Liver (tissue), 9 donors: ENCODE results near the gene ETAA1. TPM values are rescaled to one million over a fixed set of nuclear protein-coding genes. Genes with fewer than 3 reads are reported as not detected.

Experiments
- DNase-seq: peaks from one replicate; pipeline ENCODE4 v3.0.0-alpha.2; 2017; ENCODE audit warnings: low spot score
- H3K27ac ChIP-seq, 2 donors: one replicate each; pipeline ENCODE4 v1.7.0; 2013; ENCODE audit warnings: inconsistent platforms in 2 of 2, low read length in 2 of 2, control low read depth in 1 of 2, low read depth in 1 of 2, mild to moderate bottlenecking in 1 of 2
- H3K27me3 ChIP-seq, 4 donors: one replicate each; pipeline versions ENCODE4 v1.6.1 to v1.7.0; 2013; ENCODE audit warnings: low read length in 3 of 4, inconsistent platforms in 1 of 4, mild to moderate bottlenecking in 1 of 4, moderate library complexity in 1 of 4; ENCODE audit not compliant: control insufficient read depth in 4 of 4, insufficient read depth in 4 of 4
- H3K36me3 ChIP-seq, 4 donors: one replicate each; pipeline versions ENCODE4 v1.6.1 to v1.7.0; 2013; ENCODE audit warnings: low read length in 3 of 4, mild to moderate bottlenecking in 3 of 4, low read depth in 1 of 4, moderate library complexity in 1 of 4; ENCODE audit not compliant: control insufficient read depth in 4 of 4, insufficient read depth in 3 of 4
- H3K4me1 ChIP-seq, 4 donors: one replicate each; pipeline versions ENCODE4 v1.6.1 to v1.7.0; 2013; ENCODE audit warnings: low read length in 3 of 4, mild to moderate bottlenecking in 3 of 4, moderate library complexity in 1 of 4; ENCODE audit not compliant: control insufficient read depth in 4 of 4, insufficient read depth in 4 of 4
- H3K4me3 ChIP-seq, 3 donors: one replicate each; pipeline versions ENCODE4 v1.6.1 to v1.7.0; 2013; ENCODE audit warnings: low read length in 3 of 3, control low read depth in 1 of 3, low read depth in 1 of 3, mild to moderate bottlenecking in 1 of 3
- H3K9ac ChIP-seq, 2 donors: one replicate each; pipeline ENCODE4 v1.7.0; 2013; ENCODE audit warnings: low read length in 2 of 2, mild to moderate bottlenecking in 2 of 2, moderate library complexity in 2 of 2, control low read depth in 1 of 2, low read depth in 1 of 2
- H3K9me3 ChIP-seq, 4 donors: one replicate each; pipeline versions ENCODE4 v1.6.1 to v1.7.0; 2013; ENCODE audit warnings: low read length in 3 of 4; ENCODE audit not compliant: control insufficient read depth in 4 of 4
- ATF3 ChIP-seq: IDR thresholded peaks from 2 replicates; pipeline ENCODE4 v1.6.1; 2016; ENCODE audit warnings: antibody characterized with exemption
- CTCF ChIP-seq: fragments of 150-350 bp; IDR thresholded peaks from 2 replicates; pipeline ENCODE4 v1.5.1; 2017; ENCODE audit warnings: improper control_type of control experiment, low read depth, low read length; ENCODE audit not compliant: missing input control
- EGR1 ChIP-seq, 2 donors: IDR thresholded peaks; 2 replicates each; pipeline ENCODE4 v1.6.1; 2016 to 2018; ENCODE audit warnings: antibody characterized with exemption in 2 of 2, low read depth in 2 of 2
- FOXA1 ChIP-seq: IDR thresholded peaks from 2 replicates; pipeline ENCODE4 v1.6.1; 2016; ENCODE audit warnings: antibody characterized with exemption
- FOXA2 ChIP-seq: IDR thresholded peaks from 2 replicates; pipeline ENCODE4 v1.6.1; 2016; ENCODE audit warnings: antibody characterized with exemption
- GABPA ChIP-seq, 2 donors: IDR thresholded peaks in 1 of 2; conservative IDR thresholded peaks in 1 of 2; 2 replicates each; pipeline ENCODE4 v1.6.1; 2016; ENCODE audit warnings: antibody characterized with exemption in 2 of 2, mild to moderate bottlenecking in 1 of 2, moderate library complexity in 1 of 2
- HNF4A ChIP-seq, 2 donors: conservative IDR thresholded peaks; 2 replicates each; pipeline ENCODE4 v1.6.1; 2016; ENCODE audit warnings: antibody characterized with exemption in 2 of 2, mild to moderate bottlenecking in 2 of 2
- HNF4G ChIP-seq: IDR thresholded peaks from 2 replicates; pipeline ENCODE4 v1.6.1; 2016; ENCODE audit warnings: antibody characterized with exemption
- JUND ChIP-seq, 2 donors: IDR thresholded peaks; 2 replicates each; pipeline ENCODE4 v1.6.1; 2016; ENCODE audit warnings: antibody characterized with exemption in 2 of 2
- MAX ChIP-seq: IDR thresholded peaks from 2 replicates; pipeline ENCODE4 v1.6.1; 2016; ENCODE audit warnings: antibody characterized with exemption
- NR2F2 ChIP-seq: IDR thresholded peaks from 2 replicates; pipeline ENCODE4 v1.6.1; 2016; ENCODE audit warnings: antibody characterized with exemption
- RAD21 ChIP-seq, 2 donors: IDR thresholded peaks; 2 replicates each; pipeline ENCODE4 v1.6.1; 2016; ENCODE audit warnings: antibody characterized with exemption in 2 of 2, mild to moderate bottlenecking in 2 of 2
- REST ChIP-seq: IDR thresholded peaks from 2 replicates; pipeline ENCODE4 v1.6.1; 2016; ENCODE audit warnings: antibody characterized with exemption, mild to moderate bottlenecking
- RXRA ChIP-seq, 2 donors: IDR thresholded peaks; 2 replicates each; pipeline ENCODE4 v1.6.1; 2017 to 2018; ENCODE audit warnings: antibody characterized with exemption in 2 of 2, mild to moderate bottlenecking in 1 of 2
- SP1 ChIP-seq: IDR thresholded peaks from 2 replicates; pipeline ENCODE4 v1.6.1; 2018; ENCODE audit warnings: antibody characterized with exemption, mild to moderate bottlenecking
- TAF1 ChIP-seq: conservative IDR thresholded peaks from 2 replicates; pipeline ENCODE4 v1.6.1; 2016; ENCODE audit warnings: antibody characterized with exemption, mild to moderate bottlenecking
- YY1 ChIP-seq: IDR thresholded peaks from 2 replicates; pipeline ENCODE4 v1.6.1; 2016; ENCODE audit warnings: antibody characterized with exemption, mild to moderate bottlenecking
- ZBTB33 ChIP-seq: IDR thresholded peaks from 2 replicates; pipeline ENCODE4 v1.6.1; 2016; ENCODE audit warnings: antibody characterized with exemption
- WGBS: extraction: QIAGEN DNeasy Blood & Tissue Kit; methylation state at CpG from one replicate; pipeline ENCODE4 v1.1.7; 2013; 5-methylcytosine and 5-hydroxymethylcytosine counted together
- polyA plus RNA-seq, 2 donors: library from polyadenylated mRNA; stranded (reverse) in 1 of 2; unstranded in 1 of 2; fragments of 200-250 nt in 1 of 2; fragments of >200 nt in 1 of 2; fragmentation: Nextera tagmentation in 1 of 2; extraction: Ambion mirVana in 1 of 2; gene quantifications; one replicate each; pipeline versions ENCODE4 v1.2.1 to v1.2.3, GENCODE V29; 2013 to 2015
- total RNA-seq, 2 donors: library from RNA; depleted of rRNA; stranded (reverse); fragments of >200 nt; gene quantifications; one replicate each; pipeline ENCODE4 v1.2.3, GENCODE V29; 2014
- donor health status: healthy.
- donor health status: healthy.
- donor health status: healthy.
- donor health status: healthy.
- donor health status: healthy.

ETAA1 gene
- total and polyA plus RNA-seq, 4 donors = 2.9 to 7.7 (median 4.9) TPM

- TF ChIP-seq NR2F2 (no peak), RAD21 (IDR thresholded peaks at IDR 0.05) (no peak)
These were observed 15.3 kb downstream of the ETAA1 start (continued) for GRCh38 chr2:67412424-67412823.

GRCh38 chr2:67414867-67415266 lies 17.7 kb downstream of the ETAA1 start:
- Histone ChIP-seq H3K9me3 (no peaks in the 10 kb centered on the region), H3K4me1 (no peaks in the 10 kb centered on the region), H3K9ac (no peak overlapping the region), H3K36me3 (peaks cover 0 to 9% (median 5%) of the 10 kb centered on the region in 4 donors), H3K4me3 (no peak overlapping the region), H3K27ac (no peak overlapping the region), H3K27me3 (no peaks in the 10 kb centered on the region)
- 88% methylated on average over 2 of the region's 2 CpGs for whole genome bisulfite sequencing
- DNase-seq = no peak
- TF ChIP-seq FOXA1 (no peak), SP1 (no peak), EGR1 (IDR thresholded peaks at IDR 0.05; ENCODE audit: low read depth in 2 of 2) (no peak), GABPA (IDR thresholded peaks at IDR 0.05 in 1 of 2, conservative IDR thresholded peaks at IDR 0.05 in 1 of 2) (no peak), HNF4G (no peak), CTCF (no peak), YY1 (no peak), HNF4A (conservative IDR thresholded peaks at IDR 0.05) (no peak), RAD21 (IDR thresholded peaks at IDR 0.05) (no peak), REST (no peak), TAF1 (no peak), MAX (no peak), FOXA2 (no peak), ZBTB33 (no peak), RXRA (IDR thresholded peaks at IDR 0.05) (no peak), ATF3 (no peak), JUND (IDR thresholded peaks at IDR 0.05) (no peak), NR2F2 (no peak)
